HG02642 (cell line): ENCODE measurements around the gene CHD1L.
A peak's percentile ranks its signal among the peaks of the same experiment; 100 is the strongest.
"Not testable (repeated sequence)": the region's sequence is repeated elsewhere in the genome, so short reads cannot be mapped to it uniquely, and the experiment has no call there.

ENCODE experiments used
- ATAC-seq: cut with Tn5 transposase; IDR thresholded peaks from one replicate; pipeline ENCODE4 v1.9.1; 2021; ENCODE audit warnings: mild to moderate bottlenecking; ENCODE audit not compliant: unreplicated experiment, poor library complexity

CHD1L gene

GRCh38 chr1:147225193-147225730 is 17.2 kb upstream of the CHD1L start, which contains the start of gene FMO5:
Gene FMO5 (minus strand): TSS chr1:147225339. CDS start chr1:147225029, 310 bp downstream.
- peak; percentile 69 for ATAC-seq

- ATAC-seq = not testable (repeated sequence)
These were observed 11.5 kb upstream of the CHD1L start for GRCh38 chr1:147231032-147231431.

GRCh38 chr1:147233903-147234302 is 8.6 kb upstream of the CHD1L start:
- ATAC-seq = not testable (repeated sequence)

DNA sequence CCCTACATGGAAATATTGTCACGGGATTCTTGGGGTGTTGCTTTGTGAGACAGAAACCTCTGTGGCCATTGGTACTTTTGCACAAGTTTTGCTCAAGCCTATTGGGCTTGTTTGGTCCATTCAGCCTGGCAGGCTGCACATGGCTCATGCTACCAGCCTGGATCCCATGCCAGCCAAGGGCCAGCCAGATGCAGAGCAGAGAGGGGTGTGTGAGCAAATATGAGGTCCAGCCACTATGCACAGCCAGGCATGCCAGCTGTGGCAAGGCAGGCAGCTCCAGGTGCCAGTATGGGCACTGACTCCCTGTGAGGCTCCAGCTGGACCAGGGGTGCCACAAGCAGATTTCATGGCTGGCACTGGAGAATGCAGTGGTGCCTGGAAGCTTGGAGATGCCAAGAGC is 6.7 kb upstream of the CHD1L start:
- no peak for ATAC-seq

GRCh38 chr1:147236448-147236847 is 6.0 kb upstream of the CHD1L start:
- no peak for ATAC-seq

- ATAC-seq = no peak
These were observed 5.3 kb upstream of the CHD1L start for GRCh38 chr1:147236959-147237791.

DNA sequence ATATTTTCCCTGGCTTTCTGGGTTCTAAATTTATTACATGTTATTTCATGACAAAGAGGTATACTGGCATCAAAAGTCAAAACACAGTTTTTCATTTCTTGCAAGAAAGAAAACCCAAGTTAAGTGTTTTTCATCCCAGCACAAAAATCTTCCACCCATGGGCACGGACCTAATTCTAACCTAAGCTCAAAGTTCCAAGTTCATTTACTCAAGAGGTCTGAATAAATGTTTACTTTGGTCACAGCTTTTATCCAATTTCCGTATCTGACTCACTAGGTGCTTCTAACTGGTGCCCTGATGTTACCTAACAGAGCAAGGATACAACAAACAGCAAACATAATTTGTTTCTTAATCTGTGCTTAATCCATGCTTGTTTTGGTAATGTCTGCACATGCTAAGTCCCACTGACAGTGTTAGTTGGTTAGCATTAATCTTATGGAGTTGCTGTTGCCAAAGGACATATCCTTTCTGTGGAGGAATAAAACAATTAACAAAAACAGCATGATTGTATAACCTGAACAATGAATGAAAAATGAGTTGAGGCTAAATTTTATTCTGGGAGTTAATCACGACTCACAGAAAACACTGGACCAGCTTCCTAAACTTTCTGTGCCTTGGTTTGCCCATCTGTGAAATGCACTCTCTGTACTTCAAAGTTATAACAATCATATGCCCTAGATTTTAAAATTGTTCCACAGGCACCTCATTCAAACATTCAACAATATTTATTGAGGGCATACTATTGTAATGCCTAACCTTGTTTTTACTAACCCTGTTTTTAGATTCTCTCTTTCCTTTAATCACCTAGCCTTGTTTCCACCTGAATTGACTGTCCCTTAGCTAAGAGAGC is 4.2 kb upstream of the CHD1L start:
- ATAC-seq = no peak

DNA sequence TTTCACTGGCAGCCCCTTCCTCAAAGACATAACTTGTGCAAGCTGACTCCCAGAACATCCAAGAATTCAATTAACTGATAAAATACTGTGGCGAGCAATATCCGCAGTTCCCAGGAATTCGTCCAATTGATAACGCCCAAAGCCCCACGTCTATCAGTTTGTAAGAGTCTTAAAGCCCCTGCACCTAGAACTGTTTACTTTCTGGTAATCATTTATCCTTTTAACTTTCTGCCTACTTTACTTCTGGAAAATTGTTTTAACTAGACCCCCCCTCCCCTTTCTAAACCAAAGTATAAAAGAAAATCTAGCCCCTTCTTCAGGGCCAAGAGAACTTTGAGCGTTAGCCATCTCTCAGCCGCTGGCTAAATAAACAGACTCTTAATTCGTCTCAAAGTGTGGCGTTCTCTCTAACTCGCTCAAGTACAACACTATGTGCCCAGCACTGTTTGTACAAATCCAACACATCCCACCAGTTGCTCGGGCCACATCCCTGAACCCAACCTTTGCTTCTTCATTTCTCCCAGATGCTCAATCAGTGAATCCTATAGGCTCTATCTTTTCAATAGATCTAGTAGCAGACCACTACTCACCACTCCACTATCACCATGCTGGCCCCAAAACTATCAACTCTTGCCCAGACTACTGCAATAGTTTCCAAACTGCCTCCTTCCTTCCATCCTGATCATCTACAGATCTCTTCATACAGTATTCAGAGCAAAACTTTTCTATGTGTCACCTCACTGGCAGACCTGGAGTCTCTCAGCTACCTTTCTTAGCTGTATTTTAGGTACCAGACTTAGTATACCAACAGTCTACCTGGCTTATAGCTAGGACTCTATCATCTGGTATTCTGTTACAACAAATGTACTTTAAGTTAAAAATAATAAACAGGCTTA is 3.3 kb upstream of the CHD1L start:
- ATAC-seq = no peak

GRCh38 chr1:147240131-147240721 is 2.3 kb upstream of the CHD1L start:
- ATAC-seq = not testable (repeated sequence)

- no peak for ATAC-seq
These were observed 493 bp upstream of the CHD1L start for GRCh38 chr1:147241934-147242448.

DNA sequence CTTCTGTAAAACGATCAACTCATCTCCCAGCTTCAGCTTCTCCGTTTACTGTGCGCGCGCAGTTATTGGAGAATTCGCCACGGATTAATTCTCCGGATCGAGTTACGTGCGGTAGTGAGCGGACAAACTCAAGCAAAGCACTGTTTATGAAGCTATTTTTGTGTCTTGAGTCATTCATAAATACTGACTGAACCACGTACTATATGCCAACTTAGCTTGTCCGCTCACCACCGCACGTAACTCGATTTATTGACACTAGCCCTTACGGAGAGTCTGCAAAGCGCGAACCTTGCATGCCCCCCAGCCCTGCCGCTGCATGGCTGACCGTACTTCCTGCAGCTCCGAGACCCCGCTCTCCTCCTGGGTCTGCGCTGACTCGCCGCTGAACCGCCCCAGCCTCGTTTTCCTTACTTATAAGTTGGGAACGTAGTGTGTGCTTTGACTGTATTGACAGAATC is 773 bp downstream of the CHD1L start:
- peak; percentile 21 for ATAC-seq

- no peak for ATAC-seq
These were observed 1.4 kb downstream of the CHD1L start for GRCh38 chr1:147243841-147244240.

- no peak for ATAC-seq
These were observed 2.6 kb downstream of the CHD1L start for GRCh38 chr1:147245129-147245528.

DNA sequence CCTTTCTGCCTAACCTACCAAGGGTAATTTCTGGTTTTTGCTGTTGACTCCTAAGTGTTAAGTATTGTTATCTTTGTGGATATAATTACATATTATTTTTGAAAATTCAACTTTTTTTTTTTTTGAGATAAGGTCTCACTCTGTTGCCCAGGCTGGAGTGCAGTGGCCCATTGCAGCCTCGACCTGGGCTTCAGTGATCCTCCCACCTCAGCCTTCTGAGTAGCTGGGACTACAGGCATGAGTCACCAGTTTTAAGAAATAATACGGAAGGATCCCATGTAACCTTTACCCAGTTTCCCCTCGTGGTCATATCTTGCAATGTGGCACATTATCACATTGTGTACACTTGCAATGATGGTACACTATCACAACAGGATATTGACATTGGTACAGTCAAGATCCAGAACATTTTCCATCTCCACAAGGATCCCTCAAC is 3.1 kb downstream of the CHD1L start:
- ATAC-seq = no peak

- no peak for ATAC-seq
These were observed 3.7 kb downstream of the CHD1L start for GRCh38 chr1:147246044-147246690.

DNA sequence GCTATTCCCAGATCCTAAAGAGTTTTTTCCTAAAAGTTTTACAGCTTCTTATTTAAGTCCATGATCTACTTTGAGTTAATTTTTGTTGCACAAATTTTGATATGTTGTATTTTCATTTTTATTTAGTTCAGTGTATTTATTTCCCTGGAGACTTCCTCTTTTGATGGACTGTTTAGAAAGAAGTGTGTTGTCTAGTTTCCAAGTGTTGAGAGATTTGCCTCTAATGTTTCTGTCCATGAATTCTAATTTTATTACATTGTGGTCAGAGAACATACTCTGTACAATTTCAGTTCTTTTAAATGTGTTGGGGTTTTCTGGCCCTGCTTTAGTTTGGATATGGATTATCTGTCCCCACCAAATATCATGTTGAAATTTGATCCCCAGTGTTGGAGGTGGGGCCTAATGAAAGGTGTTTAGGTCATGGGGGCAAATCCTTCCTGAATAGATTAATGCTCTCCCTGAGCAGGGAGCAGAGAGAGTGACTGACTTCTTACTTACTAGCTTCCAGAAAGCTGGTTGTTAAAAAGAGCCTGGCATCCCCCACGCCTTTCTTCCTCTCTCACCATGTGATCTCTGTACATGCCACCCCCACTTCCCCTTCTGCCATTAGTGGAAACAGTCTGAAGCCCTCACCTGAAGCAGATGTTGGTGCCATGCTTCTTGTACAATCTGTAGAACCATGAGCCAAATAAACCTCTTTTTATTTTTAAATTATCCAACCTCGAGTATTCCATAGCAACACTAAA is 4.6 kb downstream of the CHD1L start:
- ATAC-seq = no peak

DNA sequence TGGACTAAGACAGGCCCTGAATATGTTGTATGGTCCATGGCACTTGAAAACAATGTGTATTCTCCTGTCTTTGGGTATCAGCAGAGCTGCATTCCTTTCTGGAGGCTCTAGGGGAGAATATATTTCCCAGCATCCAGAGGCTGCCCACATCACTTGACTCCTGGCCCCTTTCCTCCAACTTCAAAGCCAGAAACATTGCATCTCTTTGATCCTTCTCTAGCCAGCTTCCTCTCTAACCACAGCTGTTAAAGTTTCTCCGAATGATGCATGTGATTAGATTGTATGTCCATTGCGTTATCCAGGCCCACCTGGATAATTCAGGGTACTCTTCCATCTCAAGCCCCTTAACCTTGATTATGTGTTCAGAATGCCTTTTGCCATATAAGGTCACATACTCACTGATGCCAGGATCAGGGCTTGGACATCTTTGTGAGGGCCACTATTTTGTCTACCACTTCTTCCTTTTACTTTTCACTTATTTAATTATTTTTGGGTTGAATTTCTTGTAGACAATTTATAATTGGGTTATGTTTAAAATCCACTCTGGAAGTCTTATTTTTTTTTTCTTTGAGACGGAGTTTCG is 5.3 kb downstream of the CHD1L start:
- no peak for ATAC-seq

GRCh38 chr1:147252540-147252939 is 10.1 kb downstream of the CHD1L start:
- no peak for ATAC-seq
